Measurements from ENCODE around the gene RANBP17.

Gene RANBP17

DNA sequence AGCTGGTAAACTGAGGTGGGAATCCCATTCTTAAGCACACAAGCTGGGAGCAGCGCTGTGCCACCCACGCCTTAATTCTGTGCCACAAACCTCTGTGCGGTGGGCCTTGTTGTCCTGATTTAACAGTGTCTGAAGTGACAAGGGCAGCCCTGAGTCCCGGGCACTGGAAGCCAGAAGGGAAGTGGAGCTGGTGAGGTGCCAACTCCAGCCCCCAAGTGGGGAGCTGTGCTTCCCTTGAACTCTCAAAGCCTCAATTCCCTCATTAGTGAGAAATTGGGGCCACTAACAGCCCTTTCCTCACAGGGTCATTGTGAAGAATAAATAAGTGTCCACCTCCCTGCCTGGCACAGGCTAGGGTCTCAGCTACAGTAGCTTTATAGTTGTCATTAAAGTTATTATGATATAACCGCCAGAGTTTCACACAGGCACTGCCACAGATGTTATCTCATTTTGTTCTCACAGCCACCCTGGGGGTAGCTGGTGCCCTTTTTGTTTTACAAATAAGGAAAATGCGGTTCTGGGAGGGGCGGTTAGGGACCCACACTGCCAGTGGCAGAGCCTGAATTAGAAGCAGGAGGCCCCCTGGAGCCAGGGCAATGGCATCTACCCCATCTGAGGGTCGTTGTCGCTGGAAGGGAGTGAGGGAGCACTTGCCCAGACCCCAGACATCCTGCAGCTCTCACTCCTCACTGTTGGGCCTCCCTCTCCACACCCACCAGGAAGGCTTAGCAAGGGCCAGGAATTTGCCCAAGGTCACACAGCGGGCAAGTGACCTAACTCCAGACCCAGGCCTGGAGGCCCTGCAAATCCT lies 445.2 kb downstream of the RANBP17 start:
- no peak for DNase-seq

DNA sequence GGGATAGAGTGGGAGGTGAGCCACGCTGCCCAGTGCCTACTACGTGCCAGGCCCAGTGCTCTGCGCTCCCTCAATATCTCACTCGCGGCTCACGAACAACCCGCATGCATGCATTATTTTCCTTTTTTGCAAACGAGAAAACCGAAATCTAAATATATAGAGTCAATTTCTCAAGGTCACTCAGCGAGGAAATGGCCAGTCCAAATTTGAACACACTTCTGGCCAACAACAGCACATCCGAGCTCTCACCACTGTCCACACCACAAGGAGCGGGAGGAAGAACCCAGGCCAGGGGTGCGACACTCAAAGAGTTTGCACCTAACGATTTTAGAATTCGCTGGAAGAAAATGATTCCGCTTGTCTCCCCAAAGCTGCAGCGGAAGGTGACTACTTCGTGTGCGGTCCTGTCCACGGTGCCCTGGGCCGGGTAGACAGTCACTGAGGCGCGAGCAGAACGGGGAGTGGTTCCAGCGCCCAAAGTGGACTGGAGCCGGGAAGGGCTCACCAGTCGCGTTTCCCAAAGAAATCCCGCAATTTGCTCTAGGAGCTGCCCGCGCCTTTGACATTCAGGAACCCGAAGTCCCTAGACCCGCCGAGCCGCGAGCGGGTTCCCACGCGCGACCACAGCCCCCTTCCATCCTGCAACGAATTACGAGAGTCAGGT lies 446.1 kb downstream of the RANBP17 start:
- DNase-seq, result no peak

DNA sequence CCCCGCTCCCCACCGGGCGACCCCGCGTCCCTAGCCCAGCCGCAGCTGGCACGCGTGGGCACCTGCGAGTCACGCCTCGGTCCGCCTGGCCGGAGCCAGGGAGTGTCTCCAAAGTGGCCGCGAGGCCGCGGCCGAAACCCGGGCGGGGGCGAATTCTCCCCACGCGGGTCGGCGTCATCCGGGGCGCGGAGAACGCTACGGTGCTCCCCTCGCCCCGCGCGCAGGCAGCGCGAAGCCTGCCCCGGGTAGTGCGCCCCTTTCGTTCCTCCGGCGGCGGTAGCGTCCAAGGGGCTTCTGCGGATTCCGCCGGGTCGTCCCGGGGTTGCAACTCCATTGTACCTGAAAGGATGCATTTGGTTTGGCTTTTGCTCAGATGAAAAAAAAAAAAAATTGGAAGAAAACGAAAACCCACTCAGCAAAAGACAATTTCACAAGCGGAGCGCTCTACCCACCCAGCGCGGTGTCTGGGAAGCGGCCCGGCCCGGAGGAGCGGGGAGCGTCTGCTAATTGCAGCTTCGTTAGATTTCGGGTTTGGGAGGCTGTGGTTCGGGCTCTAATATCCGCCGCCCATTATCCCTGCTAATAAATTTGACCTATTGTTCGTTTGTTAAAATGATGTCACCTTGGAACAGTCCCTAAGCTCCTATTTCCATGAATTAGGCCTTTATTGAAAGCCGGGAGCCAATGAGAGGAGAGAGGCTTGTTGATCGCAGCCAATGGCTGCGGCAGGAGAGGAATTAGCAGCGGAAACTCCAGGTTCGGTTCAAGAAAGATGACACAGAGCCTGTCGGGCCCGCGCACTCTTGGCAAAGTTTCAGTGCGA lies 446.8 kb downstream of the RANBP17 start, which contains the start of gene TLX3:
Gene TLX3 (plus strand): TSS at position 796 of the 823 bp plus-strand sequence. CDS start 118 bp downstream, outside the sequence.
- no peak for DNase-seq

DNA sequence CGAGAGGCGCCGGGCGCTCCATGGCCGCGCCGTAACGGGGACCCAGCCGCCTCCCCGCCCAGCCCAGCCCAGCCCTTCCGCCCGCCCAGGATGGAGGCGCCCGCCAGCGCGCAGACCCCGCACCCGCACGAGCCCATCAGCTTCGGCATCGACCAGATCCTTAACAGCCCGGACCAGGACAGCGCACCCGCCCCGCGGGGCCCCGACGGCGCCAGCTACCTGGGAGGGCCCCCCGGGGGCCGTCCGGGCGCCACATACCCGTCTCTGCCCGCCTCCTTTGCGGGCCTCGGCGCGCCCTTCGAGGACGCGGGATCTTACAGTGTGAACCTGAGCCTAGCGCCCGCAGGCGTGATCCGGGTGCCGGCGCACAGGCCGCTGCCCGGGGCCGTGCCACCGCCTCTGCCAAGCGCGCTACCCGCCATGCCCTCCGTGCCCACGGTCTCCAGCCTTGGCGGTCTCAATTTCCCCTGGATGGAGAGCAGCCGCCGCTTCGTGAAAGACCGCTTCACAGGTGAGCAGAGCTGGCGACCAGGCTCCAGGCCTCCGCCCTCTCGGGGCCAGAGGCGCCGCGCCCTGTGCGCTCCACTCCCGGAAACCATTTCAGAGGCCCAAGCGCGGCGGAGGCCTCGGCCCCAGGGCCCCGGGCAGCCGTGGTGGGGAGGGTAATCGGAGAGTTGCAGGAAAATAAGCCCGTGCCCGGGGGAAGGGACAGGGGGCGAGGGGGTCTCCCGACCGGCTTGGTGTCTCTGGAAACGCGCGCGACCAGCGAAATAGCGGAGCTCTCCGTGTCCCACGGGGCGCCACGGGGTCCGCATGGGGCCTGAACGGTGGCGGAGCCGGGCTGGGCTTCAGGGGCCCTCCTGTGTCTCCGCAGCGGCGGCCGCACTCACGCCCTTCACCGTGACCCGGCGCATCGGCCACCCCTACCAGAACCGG lies 447.7 kb downstream of the RANBP17 start:
- DNase-seq, result no peak

DNA sequence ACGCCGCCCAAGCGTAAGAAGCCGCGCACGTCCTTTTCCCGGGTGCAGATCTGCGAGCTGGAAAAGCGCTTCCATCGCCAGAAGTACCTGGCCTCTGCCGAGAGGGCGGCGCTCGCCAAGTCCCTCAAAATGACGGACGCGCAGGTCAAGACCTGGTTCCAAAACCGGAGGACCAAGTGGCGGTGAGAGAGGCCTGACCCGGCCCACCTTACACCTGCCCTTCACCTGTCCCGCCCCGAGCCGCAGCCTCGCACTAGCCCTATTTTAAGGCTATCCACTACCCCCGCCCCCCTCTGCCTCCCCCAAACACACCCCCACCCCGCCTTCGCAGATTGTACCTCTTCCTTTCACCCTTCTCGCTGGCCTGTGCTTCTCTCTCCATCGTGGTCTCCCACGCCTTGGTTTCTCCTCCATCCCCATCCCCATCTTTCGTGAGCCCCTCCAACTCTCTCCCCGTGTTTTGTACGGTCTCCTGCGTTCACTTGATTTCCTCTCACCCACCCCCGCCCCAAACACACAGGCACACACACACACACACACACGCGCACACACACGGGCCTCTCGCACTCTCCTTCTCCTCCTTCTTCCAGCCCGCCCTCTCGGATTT lies 448.5 kb downstream of the RANBP17 start:
- DNase-seq, result no peak

DNA sequence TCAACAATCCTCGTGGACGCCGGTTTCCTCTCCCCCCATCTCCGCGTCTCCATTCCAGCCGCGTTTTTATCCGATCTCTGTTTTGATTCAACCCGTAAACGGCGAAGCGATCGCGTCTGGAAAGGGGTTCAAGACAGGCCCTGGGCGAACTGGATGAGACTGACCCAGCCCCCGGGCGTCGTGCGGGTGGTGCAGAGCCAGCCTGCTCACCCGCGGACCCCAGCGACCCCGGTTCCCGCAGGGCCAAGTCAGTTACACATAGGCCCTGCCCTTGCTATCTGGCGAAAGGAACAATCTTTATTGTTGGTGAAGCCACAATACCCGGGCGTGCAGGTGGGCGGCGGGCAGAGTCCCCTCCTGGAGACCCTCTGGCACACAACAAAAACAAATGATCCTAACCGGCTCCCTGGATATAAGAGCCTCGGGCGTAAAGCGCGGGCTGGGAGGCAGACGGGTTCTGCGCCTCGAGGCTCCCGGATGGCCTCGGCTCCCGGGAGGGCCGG lies 449.1 kb downstream of the RANBP17 start:
- DNase-seq, result no peak

DNA sequence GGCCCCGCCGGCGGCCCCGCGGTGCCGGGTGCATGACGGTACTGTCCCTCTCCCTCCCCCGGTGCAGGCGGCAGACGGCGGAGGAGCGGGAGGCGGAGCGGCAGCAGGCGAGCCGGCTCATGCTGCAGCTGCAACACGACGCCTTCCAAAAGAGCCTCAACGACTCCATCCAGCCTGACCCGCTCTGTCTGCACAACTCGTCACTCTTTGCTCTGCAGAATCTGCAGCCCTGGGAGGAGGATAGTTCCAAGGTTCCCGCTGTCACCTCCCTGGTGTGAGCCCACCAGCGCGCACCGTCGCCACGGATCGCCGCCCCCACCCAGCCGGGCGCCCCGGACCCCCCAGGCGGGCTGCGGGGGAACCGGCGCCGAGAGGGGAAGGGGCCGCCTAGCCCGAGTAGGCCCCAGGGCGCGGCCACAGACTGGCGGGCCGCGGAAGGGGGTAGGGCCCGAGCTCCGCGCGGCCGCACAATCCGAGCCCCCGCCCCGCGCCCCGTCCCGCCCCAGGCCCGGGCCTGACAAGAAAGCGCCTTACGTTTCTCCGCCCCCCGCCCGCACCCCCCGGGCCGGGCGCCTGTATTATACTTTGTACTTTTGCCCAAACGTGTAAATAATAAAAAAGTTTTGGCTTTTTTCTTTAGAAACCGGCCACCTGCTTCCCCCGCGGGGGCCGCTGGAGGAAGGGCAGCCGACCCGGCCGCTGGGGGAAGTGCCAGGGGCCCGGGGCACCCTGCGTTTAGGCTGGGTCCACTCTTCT lies 449.7 kb downstream of the RANBP17 start:
- DNase-seq, result no peak

DNA sequence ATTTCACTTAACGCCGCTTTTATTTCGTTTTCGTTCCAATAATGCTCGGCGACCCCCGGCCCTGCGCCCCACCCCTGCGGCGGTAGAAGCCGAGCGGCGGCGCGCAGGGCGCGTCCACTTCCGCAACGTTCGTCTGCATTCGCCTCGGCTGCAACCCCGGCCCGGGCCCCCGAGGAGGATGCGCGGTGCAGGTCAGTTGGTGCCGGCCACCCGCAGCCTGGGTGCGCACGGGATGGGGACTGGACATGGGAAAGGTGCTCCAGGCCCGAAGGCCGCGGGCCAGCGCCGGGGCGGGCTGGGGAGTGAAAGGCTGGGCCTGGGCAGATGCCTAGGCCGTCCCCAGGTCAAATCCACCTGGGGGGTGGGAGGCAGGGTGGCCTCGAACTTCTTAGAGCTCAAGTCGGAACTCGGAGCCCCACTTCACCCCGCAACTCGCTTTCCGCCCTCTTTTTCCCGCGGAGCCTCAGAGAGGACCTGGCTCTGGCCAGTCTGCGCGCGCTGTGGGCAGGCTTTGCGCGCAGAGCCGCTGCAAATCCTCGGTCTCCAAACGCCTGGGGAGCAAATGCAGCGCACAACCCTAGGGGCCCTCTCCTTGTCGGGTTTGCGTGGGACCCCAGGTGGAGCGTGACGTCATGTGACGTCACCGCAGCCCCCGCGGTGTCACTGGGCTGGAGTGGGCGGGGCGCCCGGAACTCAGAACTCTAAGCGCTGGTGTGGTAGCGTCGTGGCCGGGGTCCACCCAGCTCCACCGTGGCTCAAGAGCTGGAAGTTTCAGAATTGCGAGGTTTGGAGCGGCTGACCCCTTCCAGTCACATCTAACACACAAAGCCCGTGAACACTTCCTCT lies 450.5 kb downstream of the RANBP17 start:
- no peak for DNase-seq

DNA sequence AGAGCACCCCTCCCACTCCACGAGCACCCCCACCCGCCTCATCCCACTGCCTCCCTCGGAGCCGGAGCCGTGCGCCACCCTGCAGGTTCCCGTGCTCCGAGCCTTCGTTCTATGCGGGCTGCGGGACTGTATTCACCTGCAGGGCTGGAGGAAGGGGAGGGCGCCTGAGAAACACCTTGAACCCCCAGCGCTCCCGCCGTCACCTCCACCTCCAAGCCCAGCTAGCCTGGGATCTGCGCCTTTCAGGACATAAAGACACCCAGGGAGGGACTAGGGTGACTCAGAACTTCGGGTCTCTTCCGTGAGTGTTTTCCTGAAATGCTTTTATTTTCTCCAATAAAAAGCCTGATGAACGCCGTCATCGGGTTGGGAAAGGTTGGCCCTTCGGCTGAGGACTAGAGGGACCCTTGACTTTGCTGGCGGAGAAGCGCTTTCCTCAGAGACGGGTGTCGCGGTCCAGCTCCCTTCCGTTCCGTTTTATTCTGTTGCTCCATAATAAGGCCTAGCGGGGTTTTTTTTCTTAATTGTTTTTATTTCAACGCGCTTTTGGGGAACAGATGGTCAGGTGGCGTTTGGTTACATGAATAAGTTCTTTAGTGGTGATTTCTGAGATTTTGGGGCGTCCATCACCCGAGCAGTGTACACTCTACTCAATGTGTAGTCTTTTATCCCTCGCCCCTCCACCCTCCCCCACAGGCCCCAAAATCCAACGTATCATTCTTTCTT lies 451.8 kb downstream of the RANBP17 start:
- no peak for DNase-seq

DNA sequence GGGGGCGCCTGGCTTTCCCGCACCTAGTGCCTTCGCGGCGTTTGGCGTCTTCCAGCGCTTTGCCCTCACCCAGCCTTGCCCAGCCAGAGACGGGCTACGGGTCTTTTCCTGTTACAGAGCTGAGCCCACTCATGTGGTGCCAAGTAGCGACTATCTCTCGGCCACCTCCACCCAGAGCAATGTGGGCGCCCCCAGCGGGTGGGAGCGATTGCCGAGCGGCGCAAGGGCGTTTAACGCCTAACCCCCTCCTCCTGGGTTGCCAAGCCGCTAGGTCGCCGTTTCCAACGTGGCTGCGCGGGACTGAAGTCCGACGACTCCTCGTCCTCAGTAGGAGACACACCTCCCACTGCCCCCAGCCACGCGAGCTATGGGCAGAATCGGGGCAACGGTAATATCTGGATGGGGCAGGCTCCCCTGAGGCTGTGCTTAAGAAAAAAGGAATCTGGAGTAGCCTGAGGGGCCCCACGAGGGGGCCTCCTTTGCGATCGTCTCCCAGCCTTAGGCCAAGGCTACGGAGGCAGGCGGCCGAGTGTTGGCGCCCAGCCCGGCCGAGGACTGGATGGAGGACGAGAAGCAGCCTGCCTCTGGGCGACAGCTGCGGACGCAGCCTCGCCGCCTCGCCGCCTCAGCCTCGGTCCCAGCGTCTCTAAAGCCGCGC lies 453.0 kb downstream of the RANBP17 start:
- DNase-seq, result no peak

DNA sequence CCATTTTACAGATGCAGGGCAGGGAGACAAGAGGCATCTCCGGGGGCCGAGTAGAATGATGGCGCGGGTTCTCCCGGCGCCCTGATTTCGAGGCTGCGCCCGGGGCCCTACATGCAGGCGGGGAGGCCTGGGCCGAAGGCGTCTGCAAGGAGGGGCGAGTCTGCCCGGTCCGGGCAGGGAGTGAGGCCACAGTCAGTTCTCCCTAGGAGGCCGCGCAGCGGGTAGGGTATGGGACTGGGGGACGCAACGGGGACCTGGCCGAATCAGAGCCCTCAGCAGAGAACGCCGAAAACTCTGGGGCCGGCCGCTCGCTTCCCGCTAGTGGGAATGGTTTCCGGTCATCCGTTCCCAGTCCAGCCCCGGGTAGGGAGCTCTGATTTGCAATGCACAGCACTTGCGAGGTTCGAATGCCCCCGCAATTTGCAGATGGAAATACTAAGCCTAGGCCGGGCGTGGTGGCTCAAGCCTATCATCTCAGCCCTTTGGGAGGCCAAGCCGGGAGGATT lies 453.6 kb downstream of the RANBP17 start:
- DNase-seq, result no peak

DNA sequence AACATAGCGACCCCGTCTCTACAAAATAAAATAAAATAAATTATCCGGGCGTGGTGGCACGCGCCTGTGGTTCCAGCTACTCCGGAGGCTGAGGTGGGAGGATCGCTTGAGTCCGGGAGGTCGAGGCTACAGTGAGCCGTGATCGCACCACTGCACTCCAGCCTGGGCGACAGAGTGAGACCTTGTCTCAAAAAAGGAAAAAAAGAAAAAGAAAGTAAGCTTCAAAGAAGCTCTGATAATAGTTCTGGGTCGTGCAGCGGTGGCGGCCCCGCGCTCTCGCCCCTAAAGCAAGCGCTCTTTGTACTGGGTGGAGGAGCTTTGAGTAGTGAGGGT lies 454.1 kb downstream of the RANBP17 start:
- DNase-seq, result no peak

DNA sequence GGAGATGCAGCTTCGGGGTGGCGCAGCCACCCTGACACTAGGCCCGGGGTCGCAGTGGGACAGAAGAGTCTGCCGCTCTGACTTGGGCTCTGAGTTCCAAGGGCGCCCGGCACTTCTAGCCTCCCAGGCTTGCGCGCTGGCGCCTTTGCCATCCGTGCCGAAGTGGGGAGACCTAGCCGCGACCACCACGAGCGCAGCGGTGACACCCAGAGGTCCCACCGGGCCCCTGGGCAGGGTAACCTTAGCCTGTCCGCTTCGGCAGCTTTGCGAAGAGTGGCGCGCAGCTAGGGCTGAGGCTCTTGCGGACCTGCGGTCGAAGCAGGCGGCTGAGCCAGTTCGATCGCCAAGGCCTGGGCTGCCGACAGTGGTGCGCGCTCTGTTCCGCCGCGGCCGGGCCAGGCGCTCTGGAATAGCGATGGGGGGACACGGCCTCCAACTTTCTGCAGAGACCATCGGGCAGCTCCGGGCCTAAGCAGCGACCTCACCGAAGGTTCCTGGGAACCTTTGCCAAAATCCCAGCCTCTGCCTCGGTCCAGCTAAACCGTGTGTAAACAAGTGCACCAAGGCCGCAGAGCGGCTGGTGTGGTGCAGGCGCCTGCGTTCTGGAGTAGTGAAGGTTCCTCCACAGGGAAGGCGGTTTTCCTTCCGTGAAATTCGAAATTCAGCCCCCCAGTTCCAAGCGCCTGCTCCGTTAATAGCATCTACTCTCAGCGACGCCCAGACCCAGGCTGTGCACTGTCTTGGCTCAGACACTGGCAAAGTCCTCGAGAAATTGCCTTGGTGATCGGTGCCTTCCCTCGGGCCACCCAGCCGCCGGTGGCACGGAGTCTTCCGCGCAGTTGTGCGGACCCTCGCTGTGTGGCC lies 454.7 kb downstream of the RANBP17 start:
- DNase-seq, result no peak

DNA sequence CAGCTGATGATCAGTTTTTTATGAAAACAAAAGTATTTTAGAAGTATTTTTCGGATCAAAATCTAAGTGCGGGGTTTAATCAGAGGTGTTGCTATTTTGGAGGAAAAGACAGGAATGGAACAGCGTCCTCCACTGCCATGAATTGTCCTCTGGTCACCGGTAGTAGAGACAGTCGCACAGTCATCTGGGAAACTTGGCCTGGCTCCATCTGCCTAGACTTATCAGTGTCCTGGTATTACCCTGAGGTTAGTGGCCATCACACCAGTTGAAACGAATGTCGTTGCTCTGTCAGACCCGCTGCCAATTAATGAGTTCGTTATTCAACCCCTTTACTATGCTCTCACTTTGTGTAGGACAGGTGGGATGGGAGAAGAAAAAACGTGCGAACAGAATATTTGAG lies 455.4 kb downstream of the RANBP17 start:
- no peak for DNase-seq

DNA sequence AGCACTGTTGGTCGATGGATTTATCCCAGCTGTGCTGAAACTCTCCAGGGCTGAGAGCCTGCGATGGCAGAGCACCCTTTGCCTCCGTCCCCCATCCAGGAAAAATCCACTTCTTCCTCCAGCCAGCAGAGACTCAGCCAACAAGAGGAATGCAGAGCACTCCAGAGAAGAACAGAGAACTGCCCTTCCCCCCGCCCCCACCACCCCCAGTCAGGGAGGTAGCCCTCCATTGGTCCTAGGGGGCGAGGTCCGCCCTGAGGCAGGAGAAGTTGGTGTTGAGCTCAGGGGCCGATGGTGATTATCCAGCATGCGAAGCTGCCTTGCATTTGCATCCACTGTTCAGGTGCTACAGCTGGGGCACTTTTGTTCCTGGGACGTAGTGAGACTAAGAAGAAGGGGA lies 456.2 kb downstream of the RANBP17 start:
- no peak for DNase-seq

DNA sequence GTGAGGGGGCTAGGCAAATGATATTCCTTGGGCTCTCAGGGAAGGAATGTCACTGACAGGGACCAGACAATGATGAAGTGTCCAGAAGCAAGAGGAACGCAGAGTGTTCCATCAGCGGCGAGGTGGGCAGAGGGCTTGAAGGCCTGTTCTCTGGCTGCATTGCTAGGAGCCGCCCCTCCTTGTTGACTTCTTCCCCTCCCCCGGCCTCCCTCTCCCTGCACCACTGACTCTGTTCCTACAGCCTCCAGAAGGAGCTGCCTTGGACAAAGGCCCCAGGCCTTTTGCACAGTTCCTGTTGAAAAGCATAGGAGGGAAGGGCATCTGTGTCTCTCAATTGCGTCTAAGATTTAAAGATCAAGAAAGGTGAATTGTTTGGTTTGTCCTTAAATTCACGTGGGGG lies 459.6 kb downstream of the RANBP17 start:
- DNase-seq, result no peak

DNA sequence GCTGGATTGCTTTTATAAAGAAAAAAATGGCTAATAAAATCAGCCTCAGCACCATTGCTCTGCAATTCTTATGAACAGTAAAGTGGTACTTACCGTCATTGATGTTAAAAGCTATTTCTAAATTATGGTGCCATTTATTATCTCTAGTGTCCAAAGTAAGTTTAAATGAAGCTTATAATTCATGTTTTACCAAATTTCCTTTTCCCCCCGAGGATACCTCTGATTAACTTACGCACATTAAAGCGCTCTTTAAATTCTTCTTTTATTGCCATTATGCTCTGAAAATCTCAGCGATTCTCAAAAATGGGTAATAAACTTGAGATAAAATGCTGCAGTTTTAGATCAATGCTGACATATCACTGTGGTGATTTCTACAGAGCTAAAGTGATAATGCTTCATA lies 460.7 kb downstream of the RANBP17 start:
- no peak for DNase-seq

DNA sequence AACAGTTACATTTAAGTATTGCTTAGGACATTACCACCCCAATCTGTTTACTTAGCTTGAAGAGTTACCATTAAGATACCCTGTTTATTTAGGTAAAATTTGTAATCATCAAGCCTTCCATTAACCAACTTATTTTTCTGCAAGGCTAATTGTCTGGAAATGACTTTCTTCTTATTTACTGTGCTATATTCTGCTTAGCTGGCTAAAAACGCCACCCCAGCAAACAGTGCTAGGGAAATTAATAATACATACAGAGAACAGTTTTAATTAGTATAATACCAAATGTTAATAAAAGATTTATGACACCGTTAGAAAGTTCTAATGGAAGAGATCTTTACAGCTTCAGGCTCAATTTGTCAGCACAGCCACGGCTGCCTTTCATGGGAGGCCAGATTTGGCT lies 461.2 kb downstream of the RANBP17 start:
- DNase-seq, result no peak

All from activated T-cell treated with anti-CD3 and anti-CD28 coated beads, Interleukin-2, amount 50 U/mL, for 1 hour (primary cell).